Measurements from ENCODE around the gene PAX7. TPM values are rescaled to one million over a fixed set of nuclear protein-coding genes. Genes with fewer than 3 reads are reported as not detected.
"Not testable (repeated sequence)": the region's sequence is repeated elsewhere in the genome, so short reads cannot be mapped to it uniquely, and the experiment has no call there.

Gene PAX7
- total RNA-seq (2014; rRNA removed; shearing (Covaris generic)), result 0.09 and 0.97 TPM in 2 replicates

DNA sequence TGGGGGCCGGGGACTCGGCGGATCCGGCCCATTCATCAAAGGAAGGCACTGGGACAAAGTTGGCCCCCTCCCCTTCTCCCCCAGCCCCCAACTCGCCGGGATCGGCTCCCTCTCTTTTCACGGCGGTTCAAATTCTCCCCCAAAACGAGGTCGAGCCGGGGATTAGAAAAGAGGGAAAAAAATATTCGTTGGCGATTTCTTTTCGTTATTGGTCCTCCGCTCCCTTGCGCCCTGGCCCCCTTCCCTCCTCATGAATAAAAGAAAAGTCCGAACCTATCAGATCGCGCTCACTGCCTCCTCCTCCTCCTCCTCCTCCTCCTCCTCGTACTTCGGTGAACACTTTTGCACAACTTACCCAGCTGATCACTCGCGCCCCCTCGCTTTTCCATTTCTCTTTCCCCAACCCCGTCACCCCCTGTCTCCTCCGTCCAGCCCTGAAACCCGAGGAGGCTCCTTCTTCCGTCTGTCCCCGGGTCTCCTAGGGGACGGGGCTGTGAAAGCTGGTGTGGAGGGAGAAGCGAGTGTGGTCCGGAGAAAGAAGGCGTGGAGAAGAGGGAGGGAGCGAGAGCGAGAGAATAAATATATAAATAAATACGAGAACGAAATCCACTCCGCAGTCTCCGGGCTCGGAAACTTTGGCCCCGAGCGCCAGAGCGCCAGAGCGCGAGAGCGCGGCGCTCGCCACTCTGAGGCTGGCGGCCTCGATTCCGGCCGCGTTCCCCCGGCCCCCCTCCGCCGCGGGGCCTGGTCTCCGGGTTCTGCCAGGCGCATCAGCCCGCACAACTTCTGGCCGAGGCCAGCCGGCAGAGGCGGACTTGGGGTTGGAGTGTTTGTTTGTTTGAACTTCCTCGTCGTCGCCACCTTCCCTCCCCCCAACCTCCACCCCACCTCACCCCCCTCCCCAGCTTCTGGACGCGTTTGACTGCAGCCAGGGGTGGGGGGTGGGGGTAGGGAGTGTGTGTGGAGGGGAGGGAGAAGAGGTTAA lies at the start of gene PAX7:
PAX7 (plus strand) TSS at position 336 of the 985 bp plus-strand sequence. CDS start 758 bp downstream, outside the sequence.
- DNase-seq (ENCODE audit: low read depth), result peak; percentile 63

DNA sequence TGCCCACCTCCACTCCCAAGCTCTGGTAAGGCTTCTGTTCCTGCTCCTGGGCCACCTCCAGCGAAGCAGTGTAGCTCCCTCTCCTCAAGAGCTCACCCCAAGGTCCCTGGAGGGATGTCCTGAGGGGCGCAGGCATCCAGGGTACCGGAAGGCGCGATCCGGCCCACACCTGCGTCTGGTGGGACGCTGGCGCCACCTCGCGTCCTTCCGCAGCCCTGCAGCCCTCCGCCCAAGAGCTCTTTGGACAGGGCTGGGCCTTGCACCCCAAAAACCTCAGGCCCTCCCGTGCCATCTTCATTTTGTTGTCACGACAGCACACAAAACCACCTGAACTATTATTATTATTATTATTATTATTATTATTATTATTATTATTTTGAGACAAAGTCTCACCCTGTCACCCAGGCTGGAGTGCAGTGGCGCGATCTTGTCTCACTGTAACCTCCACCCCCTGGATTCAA lies 49.2 kb upstream of the PAX7 start:
- peak; percentile 72 for DNase-seq (ENCODE audit: low read depth)

DNA sequence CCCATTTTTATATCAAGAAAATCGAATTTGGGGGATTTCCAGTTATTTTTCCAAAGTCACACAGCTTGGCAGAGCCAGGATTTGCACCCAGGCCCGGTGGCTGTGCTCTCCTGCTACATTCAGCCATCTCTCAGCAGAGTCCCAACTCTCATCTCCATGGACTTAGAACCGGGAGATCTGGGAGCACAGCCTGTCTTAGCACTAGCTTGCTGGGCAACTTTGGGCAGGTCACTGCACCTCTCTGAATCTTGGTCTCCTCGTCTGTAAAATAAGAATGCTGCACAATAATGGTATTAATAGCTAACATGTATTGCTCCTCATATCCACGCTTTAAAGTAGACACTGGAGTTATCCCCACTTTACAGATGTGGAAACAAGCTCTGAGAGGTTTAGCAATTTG lies 47.8 kb upstream of the PAX7 start:
- no peak for DNase-seq (ENCODE audit: low read depth)

DNA sequence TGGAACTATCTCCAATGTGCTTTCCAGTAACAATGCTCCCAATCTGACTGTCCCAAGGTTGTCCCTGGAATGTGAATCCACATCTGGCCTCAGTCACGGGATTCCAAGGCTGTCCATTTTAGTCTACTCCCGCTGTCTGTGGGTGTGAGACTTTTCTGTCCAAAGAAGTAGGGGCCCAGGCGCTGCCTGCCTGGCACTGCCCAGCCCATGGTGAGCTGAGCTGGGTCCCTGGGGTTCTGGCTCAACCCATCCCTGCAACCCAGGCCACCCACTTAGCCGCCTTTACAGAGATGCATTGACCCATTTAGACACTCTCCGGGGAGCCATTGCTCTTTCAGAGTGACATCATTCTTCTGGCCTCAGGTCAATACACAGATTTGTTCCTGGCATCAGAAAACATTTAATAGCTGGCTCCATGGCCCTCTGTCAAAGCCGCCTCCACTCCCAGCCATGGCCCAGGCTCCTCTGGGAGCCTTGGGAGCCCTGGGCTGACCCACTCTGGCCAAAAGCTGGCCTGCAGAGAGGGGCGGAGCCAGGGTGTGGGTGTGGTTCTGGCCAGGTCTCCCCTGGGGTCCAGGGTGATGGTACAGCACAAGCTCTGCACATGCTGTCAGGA lies 47.2 kb upstream of the PAX7 start:
- DNase-seq (ENCODE audit: low read depth), result no peak

DNA sequence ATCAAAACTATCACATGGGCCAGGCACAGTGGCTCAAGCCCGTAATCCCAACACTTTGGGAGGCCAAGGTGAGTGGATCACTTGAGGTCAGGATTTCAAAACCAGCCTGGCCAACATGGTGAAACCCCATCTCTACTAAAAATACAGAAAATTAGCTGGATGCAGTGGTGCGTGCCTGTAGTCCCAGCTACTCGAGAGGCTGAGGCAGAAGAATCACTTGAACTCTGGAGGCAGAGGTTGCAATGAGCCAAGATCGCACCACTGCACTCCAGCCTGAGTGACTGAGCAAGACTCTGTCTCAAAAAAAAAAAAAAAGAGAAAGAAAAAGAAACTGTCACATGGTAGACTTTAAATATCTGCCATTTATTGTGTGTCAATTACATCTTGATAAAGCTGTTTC lies 44.6 kb upstream of the PAX7 start:
- not testable (repeated sequence) for DNase-seq (ENCODE audit: low read depth)

DNA sequence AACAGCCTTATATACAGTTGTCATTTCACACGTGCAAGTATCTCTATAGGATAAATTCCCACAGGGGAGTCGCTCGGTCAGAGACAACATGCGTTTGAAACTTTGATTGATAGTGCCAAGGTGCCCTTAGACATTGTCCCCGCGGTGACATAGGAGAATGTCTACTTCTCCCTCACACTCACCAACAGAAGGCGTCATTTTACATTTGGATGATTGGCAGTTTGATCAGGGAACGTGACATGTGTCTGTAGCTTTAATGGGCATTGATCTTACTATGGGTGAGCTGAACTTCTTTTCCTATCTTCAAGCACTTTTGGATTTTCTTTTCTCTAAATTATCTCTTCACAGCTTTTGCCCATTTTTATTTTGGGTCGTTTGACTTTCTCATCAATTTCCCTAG lies 42.6 kb upstream of the PAX7 start:
- DNase-seq (ENCODE audit: low read depth), result no peak

DNA sequence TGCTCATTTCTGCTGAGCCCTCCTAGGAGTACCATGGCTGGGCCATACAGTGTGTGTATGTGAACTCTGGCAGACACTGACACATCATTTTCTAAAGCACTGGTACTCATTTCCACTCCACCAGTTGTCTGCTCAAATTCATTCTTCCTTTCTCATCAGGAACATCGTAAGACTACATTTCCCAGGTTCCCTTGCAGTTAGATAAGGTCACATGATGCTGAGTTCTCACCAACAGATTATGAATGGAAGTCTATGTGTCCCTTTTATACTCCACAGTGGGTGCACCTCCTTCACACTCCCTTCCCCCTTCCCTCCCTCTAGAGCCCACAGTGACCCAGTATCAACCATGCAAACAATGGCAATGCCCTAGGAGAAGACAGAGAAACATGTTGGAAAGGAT lies 38.3 kb upstream of the PAX7 start:
- no peak for DNase-seq (ENCODE audit: low read depth)

DNA sequence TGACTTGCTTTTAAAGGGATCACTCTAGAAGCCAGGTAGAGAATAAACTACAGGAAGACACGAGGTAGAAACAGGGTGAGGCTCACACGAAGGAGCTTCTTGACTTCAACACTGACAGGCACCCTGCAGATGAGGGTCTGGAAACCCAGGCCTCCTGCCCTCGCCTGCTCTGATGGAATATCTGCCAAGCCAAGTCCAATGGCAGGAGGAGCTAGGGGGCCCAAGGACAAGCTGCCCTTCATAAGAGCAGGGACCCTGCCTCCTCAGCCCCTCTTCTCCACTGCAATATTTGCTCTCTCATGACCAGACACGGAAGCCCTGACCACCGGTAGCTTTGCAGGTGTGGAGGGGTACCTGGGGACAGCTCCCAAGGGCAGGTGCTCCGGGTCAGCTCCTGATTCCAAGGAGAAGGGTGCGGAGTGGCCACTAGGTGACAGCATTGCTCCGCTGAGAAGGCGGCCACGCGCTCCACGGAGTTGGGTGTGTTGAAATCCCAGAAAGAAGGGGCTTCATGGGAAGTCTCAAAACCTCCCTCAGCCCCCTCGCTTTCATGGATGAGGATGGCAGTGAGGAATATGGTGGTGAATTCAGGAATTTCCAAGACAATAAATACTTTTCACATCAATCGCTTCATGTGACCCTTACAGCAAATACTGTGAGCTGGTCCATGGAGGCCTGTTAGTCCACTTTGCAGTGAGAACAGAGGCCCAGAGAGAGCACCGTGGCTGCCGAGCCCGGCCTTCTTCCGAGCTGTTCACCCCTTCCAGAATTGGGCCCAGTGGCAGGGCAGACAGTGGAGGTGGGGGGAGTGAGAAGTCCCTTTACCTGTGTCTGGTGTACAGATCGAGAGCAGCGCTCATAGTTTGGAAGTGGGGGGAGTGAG lies 33.2 kb upstream of the PAX7 start:
- peak; percentile 72 for DNase-seq (ENCODE audit: low read depth)

DNA sequence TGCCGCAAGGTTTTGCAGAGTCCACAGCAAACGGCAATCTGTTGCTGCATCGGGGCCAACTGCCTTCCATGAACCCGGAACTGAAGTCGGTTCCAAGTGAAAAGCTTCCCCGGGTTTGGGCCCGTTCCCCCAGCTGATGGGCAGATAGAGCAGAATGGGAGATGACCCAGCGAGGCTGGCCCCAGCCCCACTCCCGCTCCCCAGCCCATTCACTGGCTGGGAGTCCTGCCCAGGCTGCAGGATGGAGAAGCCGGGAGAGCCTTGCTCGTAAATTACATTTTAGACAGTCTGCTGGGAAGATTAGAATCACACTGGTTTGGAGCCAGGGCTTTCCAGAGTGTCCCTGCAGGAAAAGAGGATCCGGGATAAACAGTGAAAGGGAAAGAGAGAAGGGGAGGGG lies 31.6 kb upstream of the PAX7 start:
- no peak for DNase-seq (ENCODE audit: low read depth)

DNA sequence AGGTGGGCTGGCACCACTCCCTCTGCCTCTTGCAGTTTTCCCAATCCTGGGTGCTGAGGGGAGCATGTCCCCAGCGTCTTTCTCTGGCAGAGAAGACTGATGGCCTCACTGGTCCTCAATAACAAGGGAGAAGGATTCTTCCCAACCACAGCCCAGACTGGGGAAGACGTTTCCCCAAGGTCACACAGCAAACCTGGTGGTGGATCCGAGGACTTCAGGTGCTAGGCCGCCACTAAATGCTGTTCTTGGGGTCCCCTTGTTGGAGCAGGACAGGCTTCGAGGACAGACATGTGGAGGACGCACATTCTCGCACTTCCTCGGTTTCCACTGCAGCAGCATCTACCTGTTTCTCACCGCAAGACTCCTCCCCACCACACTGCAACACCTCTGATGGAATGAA lies 30.9 kb upstream of the PAX7 start:
- DNase-seq (ENCODE audit: low read depth), result no peak

DNA sequence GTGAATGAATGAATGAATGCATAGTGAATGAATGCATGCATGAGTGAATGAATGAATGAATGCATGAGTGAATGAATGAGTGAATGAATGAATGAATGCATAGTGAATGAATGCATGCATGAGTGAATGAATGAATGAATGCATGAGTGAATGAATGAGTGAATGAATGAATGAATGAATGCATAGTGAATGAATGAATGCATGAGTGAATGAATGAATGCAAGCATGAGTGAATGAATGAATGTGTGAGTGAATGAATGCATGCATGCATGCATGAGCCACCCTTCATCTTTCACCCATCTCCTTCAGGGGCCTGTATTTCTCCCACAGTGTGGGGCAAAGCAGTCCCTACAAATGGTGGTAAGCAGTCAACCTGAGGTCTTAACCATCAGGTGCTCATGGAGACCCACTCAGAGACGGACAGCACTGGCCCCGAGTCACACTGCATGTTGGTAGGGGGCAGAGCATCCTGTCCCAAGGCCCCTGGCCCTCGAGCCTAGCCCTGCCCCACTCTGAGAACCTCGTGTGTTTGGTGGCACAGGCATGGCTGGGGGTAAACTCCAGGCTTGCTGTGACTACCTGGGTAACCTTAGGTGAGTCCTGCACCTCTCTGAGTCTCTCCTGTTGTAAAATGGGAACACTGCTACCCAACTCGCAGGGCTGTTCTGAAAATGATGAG lies 28.0 kb upstream of the PAX7 start:
- DNase-seq (ENCODE audit: low read depth), result no peak

DNA sequence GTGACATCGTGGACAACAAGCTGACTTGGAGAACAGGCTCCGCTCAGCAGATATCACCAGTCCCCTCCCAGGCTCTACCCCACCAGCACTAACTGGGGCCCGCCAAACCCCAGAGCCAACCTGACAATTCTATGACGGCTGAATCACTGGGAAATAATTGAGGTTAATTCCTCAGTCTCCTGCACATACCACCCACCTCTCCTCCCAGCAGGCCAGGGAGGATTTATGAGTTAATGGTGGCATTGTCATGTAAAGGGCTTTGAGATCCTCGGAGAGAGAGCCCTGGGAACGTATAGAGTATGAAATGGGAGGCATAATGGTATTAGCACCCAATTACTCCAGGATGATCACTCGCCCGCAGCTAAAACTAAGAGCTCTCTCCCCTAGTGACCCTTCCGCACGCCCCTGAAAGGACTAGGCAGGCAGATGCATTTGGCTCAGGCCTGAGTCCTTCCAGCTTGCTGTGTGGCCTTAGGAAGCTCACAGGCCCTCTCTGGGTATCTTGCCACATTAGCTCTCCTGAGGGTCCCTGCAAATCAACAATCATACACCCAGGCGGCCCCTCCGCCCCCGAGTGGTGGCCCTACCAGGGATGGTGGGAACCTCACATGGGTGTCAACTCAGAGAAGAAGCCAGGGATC lies 27.3 kb upstream of the PAX7 start:
- DNase-seq (ENCODE audit: low read depth), result peak; percentile 31

DNA sequence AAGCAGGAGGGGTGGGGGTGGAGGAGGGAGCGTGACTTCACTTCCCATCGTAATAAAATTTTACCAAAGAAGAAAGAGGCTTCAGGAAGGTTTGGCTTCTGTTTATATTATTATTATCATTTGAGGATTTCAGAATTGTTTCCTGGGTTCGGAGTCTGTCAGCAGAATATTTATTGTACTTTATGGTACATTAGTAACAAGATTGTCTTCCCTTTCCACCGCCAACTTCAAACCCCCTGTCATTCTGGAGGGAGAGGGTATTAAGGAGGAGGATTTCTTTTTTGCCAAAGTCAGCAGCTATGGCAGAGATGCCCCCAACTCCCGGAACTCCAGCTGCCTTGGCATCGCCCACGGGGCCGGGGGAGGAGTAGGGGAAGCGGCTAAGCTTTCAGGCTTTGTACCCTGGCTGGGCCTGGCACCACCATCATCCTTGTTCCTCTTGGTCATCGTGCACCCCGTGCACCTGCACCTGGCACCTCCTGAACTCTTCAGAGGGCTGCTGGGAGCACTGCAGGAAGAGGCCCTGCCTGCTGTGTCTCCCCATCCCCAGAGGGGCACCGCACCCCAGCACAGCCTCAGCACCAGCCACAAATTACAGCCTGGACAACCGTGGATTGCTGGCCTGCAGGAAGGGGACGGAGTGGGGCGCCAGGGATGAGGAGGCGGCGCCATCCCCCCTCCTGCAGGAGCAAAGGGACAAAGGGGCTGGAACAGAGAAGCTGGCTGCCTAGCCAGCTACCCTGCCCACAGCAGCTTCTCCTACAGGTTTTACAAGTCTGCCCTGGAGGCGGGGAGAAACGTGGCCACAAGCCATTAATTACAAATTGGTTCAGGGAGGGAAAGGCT lies 24.0 kb upstream of the PAX7 start:
- no peak for DNase-seq (ENCODE audit: low read depth)

DNA sequence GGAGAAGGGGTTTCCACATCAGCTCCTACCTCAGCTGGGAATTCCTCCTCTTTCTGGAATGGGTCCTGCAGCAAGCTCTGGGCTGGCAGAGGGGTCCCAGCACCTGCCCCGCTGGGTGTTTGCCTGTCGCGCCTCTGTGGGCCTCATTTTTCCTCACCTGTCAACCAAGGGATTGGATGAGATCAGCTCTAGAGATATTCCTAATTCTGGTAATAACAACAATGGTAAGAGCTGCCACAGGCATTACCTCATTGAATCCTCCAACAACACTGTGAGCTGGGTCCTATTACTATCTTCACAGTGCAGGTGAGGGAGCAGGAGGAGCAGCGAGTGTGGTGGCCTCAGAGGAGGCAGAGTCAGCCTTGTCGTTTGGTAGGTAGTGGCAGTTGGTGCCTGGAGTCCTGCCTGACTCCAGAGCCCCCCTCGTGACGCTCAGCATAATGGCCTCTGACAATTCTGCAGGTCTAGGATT lies 23.3 kb upstream of the PAX7 start:
- no peak for DNase-seq (ENCODE audit: low read depth)

DNA sequence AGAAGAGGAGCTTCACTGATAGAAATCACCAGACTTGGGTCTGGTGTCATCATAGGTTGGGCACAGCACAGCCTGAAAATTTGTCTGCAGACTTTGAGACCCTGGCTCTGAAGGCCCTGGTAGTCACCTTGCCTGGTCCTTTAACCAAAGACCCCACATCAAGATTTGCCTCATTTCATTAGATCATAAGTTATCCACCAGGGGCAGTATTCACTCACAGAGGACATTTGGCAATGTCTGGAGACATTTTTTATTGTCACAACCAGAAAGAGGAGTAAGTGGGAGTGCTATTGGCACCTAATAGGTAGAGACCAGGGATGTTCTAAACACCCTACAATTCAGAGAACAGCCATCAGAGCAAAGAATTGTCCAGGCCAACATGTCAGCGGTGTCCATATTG lies 22.1 kb upstream of the PAX7 start:
- no peak for DNase-seq (ENCODE audit: low read depth)

DNA sequence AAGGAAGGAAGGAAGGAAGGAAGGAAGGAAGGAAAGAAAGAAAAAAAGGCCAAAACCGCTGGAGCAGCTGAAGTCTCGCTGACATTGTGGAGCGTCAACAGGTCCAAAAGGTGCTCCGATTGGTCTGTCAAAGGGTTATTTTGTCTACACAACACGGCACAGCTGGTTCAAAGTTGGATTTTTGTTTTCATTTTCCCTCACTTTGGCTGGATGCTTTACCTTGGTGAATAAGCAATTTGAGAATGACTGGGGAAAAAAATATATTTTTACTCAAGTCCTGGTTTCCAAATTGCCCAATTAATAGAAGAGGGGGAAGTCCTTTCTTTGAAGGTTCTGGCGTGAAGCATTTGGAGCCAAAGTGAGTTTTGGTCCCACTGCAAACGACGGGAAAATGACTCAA lies 19.3 kb upstream of the PAX7 start:
- DNase-seq (ENCODE audit: low read depth), result no peak

DNA sequence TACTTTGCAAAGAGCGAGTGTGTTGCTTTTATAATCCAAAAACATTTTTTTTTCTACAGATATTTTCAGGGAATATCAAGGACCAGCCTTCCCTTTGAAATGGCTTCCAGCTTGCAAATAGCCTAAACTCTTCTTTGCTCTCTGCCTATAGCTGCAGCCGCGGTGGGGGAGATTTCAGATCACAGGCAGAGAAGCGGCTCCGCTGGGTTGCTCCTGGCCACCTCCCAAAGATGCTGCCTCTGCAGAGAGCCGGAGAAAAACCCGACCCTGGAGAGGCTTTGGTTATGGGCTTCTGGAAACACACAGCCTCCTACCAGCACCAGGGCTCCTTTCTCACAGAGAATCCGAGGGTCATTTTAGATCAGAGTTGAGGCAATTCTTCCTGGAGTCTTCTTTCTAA lies 18.6 kb upstream of the PAX7 start:
- no peak for DNase-seq (ENCODE audit: low read depth)

DNA sequence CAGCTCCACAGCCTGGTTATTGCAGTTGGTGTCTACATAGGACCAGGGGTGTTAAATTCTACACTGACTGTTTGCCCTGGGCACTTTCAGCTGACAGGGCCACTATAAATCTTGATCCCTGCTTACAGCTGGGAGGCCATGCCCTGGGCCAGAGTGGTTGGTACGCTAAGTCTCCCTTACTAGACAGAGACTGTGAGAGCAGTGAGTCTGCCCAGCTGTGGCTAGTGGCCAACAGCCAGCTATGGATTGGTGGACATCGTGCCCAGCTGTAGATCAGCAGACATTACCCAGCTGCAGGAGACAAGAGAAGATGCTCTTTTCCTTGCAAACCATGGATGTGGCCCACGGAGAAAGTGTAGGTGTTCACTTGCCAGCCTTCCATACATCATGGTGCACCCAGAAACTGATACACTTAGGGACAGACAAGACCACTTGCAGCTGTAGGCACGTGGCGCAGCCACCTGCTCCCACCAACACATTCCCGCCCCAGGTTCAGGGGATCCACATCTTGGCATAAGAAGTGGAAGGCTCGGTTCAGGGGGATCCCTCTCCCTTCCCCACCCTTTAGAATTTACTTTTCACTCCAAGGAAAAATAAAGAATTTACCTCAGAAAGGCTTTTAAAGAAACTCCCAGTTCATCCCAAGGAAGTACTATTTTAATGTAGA lies 16.4 kb upstream of the PAX7 start:
- DNase-seq (ENCODE audit: low read depth), result no peak

Measured in Daoy (cell line).